GM21825 (cell line): ENCODE results near the gene NEURL2.
"Not testable (repeated sequence)": the region's sequence is repeated elsewhere in the genome, so short reads cannot be mapped to it uniquely, and the experiment has no call there.

Experiments used
- ATAC-seq: cut with Tn5 transposase; IDR thresholded peaks from one replicate; pipeline ENCODE4 v1.9.1; 2021; ENCODE audit warnings: mild to moderate bottlenecking, moderate library complexity; ENCODE audit not compliant: unreplicated experiment

NEURL2 gene

GRCh38 chr20:45901332-45901731 is 10.3 kb upstream of the NEURL2 start:
- ATAC-seq: not testable (repeated sequence)

- no peak for ATAC-seq
These were observed 8.2 kb upstream of the NEURL2 start for GRCh38 chr20:45899046-45899835.

GRCh38 chr20:45898285-45898684 is 7.3 kb upstream of the NEURL2 start:
- no peak for ATAC-seq

DNA sequence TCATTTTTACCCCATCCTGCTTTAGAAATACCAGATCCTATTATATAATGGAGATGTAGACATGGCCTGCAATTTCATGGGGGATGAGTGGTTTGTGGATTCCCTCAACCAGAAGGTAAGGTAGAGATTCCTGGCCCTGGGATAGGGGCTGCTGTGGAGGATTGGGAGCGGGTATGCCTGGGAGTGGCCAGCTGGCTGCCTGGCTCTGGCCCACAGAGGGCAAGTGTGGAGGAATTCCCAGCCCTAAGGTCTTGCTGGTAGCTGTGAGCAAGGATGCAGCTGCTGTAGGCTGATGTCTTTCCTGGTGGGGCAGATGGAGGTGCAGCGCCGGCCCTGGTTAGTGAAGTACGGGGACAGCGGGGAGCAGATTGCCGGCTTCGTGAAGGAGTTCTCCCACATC is 6.7 kb upstream of the NEURL2 start:
- no peak for ATAC-seq

GRCh38 chr20:45897289-45897688 is 6.3 kb upstream of the NEURL2 start:
- ATAC-seq: no peak

DNA sequence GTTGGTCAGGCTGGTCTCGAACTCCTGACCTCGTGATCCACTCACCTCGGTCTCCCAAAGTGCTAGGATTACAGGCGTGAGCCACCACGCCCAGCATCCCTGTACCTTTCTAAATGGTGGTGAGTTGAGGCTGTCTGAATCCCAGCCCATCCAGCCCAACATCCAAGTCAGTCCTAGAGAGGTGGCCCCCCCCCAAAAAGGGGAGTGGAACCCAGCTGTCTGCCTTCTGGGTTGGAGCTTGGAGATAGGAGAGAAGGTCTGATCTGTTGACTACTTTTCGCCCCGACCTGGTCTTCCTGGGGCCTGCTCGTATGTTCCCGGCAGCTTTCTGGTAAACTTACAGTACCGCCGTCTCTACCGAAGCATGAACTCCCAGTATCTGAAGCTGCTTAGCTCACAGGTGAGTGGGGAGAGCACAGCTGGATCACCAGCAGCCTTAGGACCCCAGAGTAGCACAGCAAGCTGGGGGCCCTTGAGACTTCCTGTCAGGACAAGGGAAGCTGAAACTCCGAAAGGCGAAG is 5.7 kb upstream of the NEURL2 start:
- no peak for ATAC-seq

DNA sequence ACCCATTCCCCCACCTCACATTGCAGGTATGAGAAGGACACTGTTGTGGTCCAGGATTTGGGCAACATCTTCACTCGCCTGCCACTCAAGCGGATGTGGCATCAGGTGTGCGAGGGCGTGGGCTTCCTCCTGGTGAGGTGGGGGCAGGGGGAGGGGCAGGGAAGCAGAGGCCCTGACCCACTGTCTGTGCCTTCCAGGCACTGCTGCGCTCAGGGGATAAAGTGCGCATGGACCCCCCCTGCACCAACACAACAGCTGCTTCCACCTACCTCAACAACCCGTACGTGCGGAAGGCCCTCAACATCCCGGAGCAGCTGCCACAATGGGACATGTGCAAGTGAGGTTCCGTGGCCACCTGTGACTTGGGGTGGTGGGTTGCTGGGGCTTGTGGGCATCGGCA is 3.8 kb upstream of the NEURL2 start:
- no peak for ATAC-seq

DNA sequence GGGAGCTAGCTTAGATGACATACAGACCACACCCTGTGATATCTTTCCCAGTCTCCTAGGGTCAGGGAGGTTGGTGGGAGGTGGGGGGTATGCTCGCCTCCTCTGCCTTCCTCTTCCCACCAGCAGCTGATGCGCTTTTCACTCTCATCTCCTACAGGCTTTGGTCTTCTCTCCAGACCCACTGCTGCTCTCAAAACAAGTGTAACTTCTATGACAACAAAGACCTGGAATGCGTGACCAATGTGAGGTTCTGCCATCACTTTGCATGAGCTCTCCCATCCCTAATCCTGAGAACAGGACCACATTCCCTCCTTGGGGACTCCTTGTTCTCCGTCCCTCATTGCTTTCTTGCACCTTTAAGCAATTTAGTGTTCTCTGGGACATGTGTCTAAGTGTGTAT is 2.8 kb upstream of the NEURL2 start:
- no peak for ATAC-seq

DNA sequence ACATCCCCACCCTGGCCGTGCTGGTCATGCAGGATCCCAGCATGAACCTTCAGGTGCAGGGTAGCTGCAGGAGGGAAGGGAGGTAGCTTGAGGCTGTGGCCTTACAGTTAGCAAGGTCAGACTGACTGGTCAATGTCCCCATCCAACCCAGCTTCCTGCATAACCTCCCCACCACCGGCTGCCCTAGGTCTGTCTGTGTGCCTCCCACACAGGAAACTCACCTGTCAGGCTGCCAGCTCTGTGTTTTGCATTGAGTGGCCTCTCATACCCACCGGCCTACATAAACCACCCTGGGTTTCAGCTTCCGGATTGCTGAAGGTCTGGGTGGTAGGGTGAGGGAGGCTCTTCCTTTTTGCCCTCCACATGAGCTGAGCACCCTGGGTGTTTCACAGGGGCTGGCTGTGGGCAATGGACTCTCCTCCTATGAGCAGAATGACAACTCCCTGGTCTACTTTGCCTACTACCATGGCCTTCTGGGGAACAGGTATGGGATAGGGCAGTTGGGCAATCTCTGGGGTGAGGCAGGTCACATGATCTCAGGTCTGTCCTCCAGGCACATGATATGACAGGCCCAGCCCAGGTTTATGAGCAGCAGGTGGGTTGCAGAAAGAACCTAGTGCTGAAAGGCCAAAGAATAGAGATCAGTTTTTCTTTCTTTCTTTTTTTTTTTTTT is 2.0 kb upstream of the NEURL2 start:
- ATAC-seq: no peak

GRCh38 chr20:45892049-45892825 is 1.2 kb upstream of the NEURL2 start:
- ATAC-seq: no peak

DNA sequence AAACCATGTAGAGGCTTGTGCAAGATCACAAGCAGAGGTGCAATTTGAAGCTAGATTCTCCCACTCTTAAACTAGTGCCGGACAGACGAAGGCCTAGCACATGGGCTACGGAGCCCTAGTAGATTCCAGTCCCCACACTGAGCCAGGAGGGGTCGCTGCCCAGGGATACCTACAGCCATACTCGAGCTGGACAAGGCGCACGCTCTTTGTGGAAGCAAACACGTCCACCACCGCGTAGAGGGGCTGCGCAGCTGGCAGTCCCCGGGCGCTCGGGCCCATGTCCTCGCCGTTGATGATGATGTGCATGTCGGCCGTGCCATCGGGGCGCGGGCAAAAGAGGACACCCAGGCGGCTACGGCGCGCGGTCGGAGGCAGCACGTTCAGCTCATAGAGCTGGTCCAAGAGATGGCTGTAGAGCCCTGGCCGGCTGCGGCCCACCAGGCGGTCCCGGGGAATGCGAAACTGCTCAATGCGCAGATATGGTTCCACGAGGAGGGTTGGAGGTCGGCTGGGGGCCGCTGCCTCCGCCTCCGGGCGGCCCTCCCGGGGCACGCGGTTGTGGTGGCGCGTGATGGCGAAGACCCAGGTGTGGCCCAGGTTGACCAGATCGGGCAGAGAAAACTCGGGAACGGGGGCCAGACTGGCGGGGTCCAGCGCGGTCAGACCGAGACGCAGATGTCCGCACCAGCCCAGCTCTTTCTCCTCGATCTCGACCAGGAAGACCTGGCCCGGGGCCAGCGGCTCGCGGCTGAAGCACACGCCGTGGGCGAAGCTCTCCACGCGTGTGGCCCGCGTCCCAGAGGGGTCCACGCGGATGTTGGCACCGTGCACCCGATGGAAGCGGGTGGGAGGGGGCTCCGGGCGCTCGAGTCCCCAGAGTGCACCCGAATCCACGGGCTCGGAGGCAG is 677 bp downstream of the NEURL2 start:
- peak; percentile 16 for ATAC-seq

DNA sequence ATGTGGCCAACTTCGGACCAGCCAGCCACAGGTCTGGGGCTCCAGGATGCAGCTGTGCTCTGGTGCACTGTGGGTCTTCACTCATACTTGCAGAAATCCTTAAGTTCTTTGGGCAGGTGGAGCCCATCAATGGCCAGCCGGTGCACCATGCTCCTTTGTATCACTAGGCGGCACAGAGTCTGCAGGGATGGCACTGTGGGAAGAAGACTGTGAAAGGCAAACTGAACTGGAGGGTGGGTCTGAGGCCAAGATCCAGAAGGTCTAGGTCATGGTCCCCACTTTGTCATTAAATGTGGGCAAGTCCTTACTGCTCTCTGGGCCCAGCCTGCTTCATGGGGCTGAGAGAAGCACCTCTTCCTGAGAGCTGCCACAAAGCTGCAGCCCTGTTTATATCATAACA is 2.3 kb downstream of the NEURL2 start:
- no peak for ATAC-seq

DNA sequence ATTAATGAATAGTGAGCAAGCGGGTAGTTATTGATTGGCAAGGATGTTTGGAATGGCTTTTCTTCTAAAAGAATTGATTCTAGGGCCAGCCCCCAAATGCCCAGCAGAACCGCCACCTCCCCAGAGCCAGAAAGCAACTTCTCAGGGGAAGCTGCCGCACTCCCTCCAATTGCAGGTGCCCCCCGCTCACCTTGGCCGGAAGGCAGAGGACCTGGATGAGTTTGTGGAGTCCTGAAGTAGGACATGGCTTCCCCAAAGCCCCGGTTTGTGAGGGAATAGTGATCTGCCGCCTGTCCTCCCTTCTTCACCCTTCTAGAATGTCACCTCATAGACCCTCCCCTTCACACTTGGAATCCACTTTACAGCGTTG is 3.7 kb downstream of the NEURL2 start, which contains the start of gene SPATA25:
Gene SPATA25 (minus strand): TSS at position 277 of the 370 bp plus-strand sequence. CDS start 32 bp downstream, at position 245.
- no peak for ATAC-seq

- ATAC-seq: no peak
These were observed 4.2 kb downstream of the NEURL2 start for GRCh38 chr20:45886590-45887345.

GRCh38 chr20:45883100-45883469 is 7.9 kb downstream of the NEURL2 start:
- ATAC-seq: no peak

GRCh38 chr20:45882469-45883099 is 8.4 kb downstream of the NEURL2 start:
- ATAC-seq: no peak

DNA sequence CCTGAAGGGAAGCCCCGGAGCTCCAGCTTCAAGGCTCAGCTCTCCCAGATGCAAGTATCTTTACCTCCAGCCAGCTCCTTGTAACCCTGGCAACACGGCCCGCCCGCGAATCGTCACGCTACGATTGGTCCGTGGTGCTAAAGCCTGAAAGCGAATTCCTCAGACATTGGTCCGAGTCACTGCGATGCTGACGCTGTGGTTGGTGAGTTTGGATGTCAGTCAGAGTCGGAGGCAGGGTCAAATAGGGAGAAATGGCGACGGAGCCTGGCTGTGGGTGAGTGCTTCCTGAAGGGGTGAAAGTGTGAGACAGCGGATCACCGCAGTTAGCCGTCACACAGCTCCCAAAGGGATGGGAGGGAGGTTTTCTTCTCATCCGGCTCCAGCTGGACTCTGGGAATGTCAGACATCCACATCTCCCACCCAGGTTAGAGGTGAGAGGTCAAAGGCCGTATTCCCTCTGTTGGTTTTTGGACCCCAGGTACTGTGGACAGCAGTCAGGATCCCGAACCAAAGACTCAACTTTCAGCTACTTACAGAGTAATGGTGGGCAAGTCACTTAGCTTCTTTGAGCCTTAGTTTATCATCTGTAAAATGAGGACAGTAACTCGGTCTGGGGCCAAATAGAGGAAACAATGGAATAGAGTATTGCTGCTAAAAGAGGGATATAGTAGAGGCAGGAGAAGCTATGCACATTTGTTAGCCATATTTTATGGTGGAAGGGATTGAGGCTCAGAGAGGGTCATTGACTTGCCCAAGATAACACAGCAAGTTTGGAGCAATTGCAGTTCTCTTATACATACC is 9.8 kb downstream of the NEURL2 start, which contains the start of gene ZSWIM1:
Gene ZSWIM1 (plus strand): TSS at position 240 of the 801 bp plus-strand sequence. CDS start 1,366 bp downstream, outside the sequence.
- ATAC-seq: peak; percentile 96

DNA sequence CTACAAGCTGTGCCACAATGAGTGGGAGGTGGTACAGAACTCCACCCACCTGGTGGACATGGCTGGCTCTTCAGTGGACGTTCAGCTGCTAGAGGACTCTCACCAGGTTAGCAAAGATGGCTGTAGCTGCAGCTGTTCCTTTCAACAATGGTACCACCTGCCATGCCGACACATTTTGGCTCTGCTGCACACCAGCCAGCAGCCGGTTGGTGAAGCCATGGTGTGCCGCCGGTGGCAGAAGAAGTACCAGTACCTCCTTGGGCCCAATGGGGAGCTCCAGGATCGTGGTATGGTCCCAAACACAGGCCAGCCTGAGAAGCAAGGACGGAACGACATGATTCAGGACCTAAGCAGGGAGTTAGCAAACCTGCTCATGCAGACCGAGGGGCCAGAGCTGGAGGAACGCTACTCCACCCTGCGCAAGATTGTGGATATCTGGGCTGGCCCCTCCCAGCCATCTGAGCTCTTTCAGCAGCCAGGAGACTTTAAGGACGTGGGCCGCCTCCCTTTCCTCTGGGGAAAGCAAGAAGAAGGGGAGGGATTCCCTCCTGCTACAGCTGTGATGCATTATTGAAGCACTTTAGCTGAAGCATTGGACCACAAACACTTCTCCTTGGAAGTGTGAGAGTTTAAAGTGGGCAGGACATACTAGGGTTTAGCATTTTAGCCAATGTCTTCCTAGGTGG is 12.8 kb downstream of the NEURL2 start:
- ATAC-seq: no peak
